AG04450 (cell line): Measurements from ENCODE around the gene ZBTB26. TPM values are rescaled to one million over a fixed set of nuclear protein-coding genes. Genes with fewer than 3 reads are reported as not detected.
A peak's percentile ranks its signal among the peaks of the same experiment; 100 is the strongest.

Experiments used
- CTCF ChIA-PET: fragments of 300-600, 350-600 bp; formaldehyde crosslinking; extraction: SDS; loops from one replicate; lab custom pipeline; 2022; ENCODE audit warnings: antibody characterized with exemption, inconsistent platforms; lab: Charles Lee
- POLR2A ChIA-PET: fragments of 350-600 bp; formaldehyde crosslinking; extraction: SDS; loops from one replicate; lab custom pipeline; 2021; ENCODE audit warnings: antibody characterized with exemption, inconsistent platforms; lab: Yijun Ruan, JAX
- DNase-seq: peaks from one replicate; pipeline ENCODE4 v3.0.0-alpha.2; 2011; ENCODE audit warnings: low read depth, low spot score
- H3K27ac ChIP-seq: one replicate; pipeline ENCODE4 v1.5.1; 2012; ENCODE audit warnings: low read depth, low read length, control low read depth
- H3K27me3 ChIP-seq: one replicate; pipeline ENCODE4 v1.6.0; 2012; ENCODE audit warnings: low read length; ENCODE audit not compliant: control insufficient read depth, insufficient read depth
- H3K4me3 ChIP-seq: 2 replicates; pipeline ENCODE4 v1.5.1; 2011; ENCODE audit warnings: mild to moderate bottlenecking, low read depth, low read length, control low read depth
- H3K9me3 ChIP-seq: 2 replicates; pipeline ENCODE4 v1.5.1; 2012; ENCODE audit warnings: low read length; ENCODE audit not compliant: control insufficient read depth, insufficient read depth
- CTCF ChIP-seq: IDR thresholded peaks from 2 replicates; pipeline ENCODE4 v1.5.1; 2011; ENCODE audit warnings: low read depth, low read length, control low read depth, inconsistent platforms
- polyA plus RNA-seq: library from polyadenylated mRNA; depleted of rRNA; stranded (reverse); fragments of >200 nt; gene quantifications from 2 replicates; pipeline ENCODE4 v1.2.3, GENCODE V29; 2011

Gene ZBTB26
- polyA plus RNA-seq, 1 experiment, result 9.6 TPM

GRCh38 chr9:122948313-122948712, 17.0 kb upstream of the ZBTB26 start:
- no peak for DNase-seq
- no peaks in the 10 kb centered on the region; the same call in 1 of the 2 replicates for H3K9me3 ChIP-seq
- CTCF ChIA-PET, result interaction anchor here (0.6 to 1.0 kb wide), 2 partner anchors 44 to 854 kb away, joined by 3 to 4 read pairs; no protein-coding TSS in a partner anchor
- TF ChIP-seq CTCF, result no peak
- no peak overlapping the region for H3K27ac ChIP-seq
- no peaks in the 10 kb centered on the region for H3K27me3 ChIP-seq
- POLR2A ChIA-PET, result no interaction called here
- H3K4me3 ChIP-seq, result no peak overlapping the region

- POLR2A ChIA-PET, result no interaction called here
These were observed 15.2 kb upstream of the ZBTB26 start for GRCh38 chr9:122946461-122947005.

GRCh38 chr9:122944960-122945888, 13.9 kb upstream of the ZBTB26 start:
- H3K4me3 ChIP-seq, result no peak overlapping the region
- H3K9me3 ChIP-seq, result no peaks in the 10 kb centered on the region; the same call in 1 of the 2 replicates
- no peaks in the 10 kb centered on the region for H3K27me3 ChIP-seq
- no peak for DNase-seq
- POLR2A ChIA-PET, result no interaction called here
- H3K27ac ChIP-seq, result no peak overlapping the region
- CTCF ChIA-PET, result interaction anchor here (0.7 kb wide), 1 partner anchor 21 kb away, joined by 8 read pairs; no protein-coding TSS in a partner anchor
- TF ChIP-seq CTCF, result no peak

More at GRCh38 chr9:122946461-122947005, 15.2 kb upstream of the ZBTB26 start:
- TF ChIP-seq CTCF, result no peak
- H3K27ac ChIP-seq, result no peak overlapping the region
- CTCF ChIA-PET, result no interaction called here
- no peaks in the 10 kb centered on the region; the same call in 1 of the 2 replicates for H3K9me3 ChIP-seq
- no peak overlapping the region for H3K4me3 ChIP-seq
- DNase-seq, result no peak
- no peaks in the 10 kb centered on the region for H3K27me3 ChIP-seq

GRCh38 chr9:122941582-122942234, 10.4 kb upstream of the ZBTB26 start:
- CTCF ChIA-PET, result interaction anchor here (0.8 to 1.1 kb wide), 3 partner anchors 9 to 284 kb away, joined by 3 to 4 read pairs (median 4); partner anchors contain the start of gene ZBTB26
- Histone ChIP-seq H3K27me3 (no peaks in the 10 kb centered on the region), H3K9me3 (no peaks in the 10 kb centered on the region; the same call in 1 of the 2 replicates), H3K4me3 (peak overlapping the region; percentile 90), H3K27ac (peak overlapping the region; percentile 86)
- POLR2A ChIA-PET, result interaction anchor here (0.5 to 1.6 kb wide), 5 partner anchors 11 to 80 kb away, joined by 3 to 38 read pairs (median 5); partner anchors contain the start of genes ZBTB26 and ZBTB6
- TF ChIP-seq CTCF, result no peak
- peak; percentile 42 for DNase-seq
